Measurements from ENCODE around the gene MAP3K1. TPM values are rescaled to one million over a fixed set of nuclear protein-coding genes. Genes with fewer than 3 reads are reported as not detected.
A peak's percentile ranks its signal among the peaks of the same experiment; 100 is the strongest.

MAP3K1 gene
- total RNA-seq, 1 donor from 2014 or later, result 23.6 TPM

GRCh38 chr5:56803025-56803424, 12.3 kb upstream of the MAP3K1 start:
- H3K36me3 Mint-ChIP-seq (ENCODE audit: low read depth), result no peaks in the 10 kb centered on the region
- H3K4me3 Mint-ChIP-seq, result no peak overlapping the region
- H3K27ac Mint-ChIP-seq, result no peak overlapping the region

GRCh38 chr5:56803894-56804293, 11.5 kb upstream of the MAP3K1 start:
- Mint-ChIP-seq H3K9me3 (no peaks in the 10 kb centered on the region), H3K27me3 (ENCODE audit: insufficient read depth) (peaks cover 22% of the 10 kb centered on the region), H3K4me1 (ENCODE audit: low read depth) (peaks cover 15% of the 10 kb centered on the region), H3K36me3 (ENCODE audit: low read depth) (no peaks in the 10 kb centered on the region), H3K27ac (no peak overlapping the region), H3K4me3 (no peak overlapping the region)
- no peak for DNase-seq (ENCODE audit: low spot score)
- intact Hi-C loops (cut with micrococcal nuclease), result no loop called here

More at GRCh38 chr5:56803025-56803424, 12.3 kb upstream of the MAP3K1 start:
- intact Hi-C loops (cut with micrococcal nuclease), result no loop called here
- no peaks in the 10 kb centered on the region for H3K9me3 Mint-ChIP-seq
- DNase-seq (ENCODE audit: low spot score), result no peak
- peaks cover 15% of the 10 kb centered on the region for H3K4me1 Mint-ChIP-seq (ENCODE audit: low read depth)
- peaks cover 28% of the 10 kb centered on the region for H3K27me3 Mint-ChIP-seq (ENCODE audit: insufficient read depth)

GRCh38 chr5:56807679-56808078, 7.7 kb upstream of the MAP3K1 start:
- peaks cover 2% of the 10 kb centered on the region for H3K27me3 Mint-ChIP-seq (ENCODE audit: insufficient read depth)
- peaks cover 17% of the 10 kb centered on the region for H3K4me1 Mint-ChIP-seq (ENCODE audit: low read depth)
- intact Hi-C loops (cut with micrococcal nuclease), result no loop called here

GRCh38 chr5:56808211-56808610, 7.1 kb upstream of the MAP3K1 start:
- Mint-ChIP-seq H3K4me1 (ENCODE audit: low read depth) (peaks cover 22% of the 10 kb centered on the region), H3K9me3 (no peaks in the 10 kb centered on the region), H3K4me3 (no peak overlapping the region), H3K36me3 (ENCODE audit: low read depth) (no peaks in the 10 kb centered on the region), H3K27me3 (ENCODE audit: insufficient read depth) (peaks cover 2% of the 10 kb centered on the region), H3K27ac (no peak overlapping the region)
- no peak for DNase-seq (ENCODE audit: low spot score)
- intact Hi-C loops (cut with micrococcal nuclease), result no loop called here

More at GRCh38 chr5:56807679-56808078, 7.7 kb upstream of the MAP3K1 start:
- no peaks in the 10 kb centered on the region for H3K9me3 Mint-ChIP-seq
- H3K36me3 Mint-ChIP-seq (ENCODE audit: low read depth), result no peaks in the 10 kb centered on the region
- no peak overlapping the region for H3K4me3 Mint-ChIP-seq
- no peak overlapping the region for H3K27ac Mint-ChIP-seq
- no peak for DNase-seq (ENCODE audit: low spot score)

- H3K27me3 Mint-ChIP-seq (ENCODE audit: insufficient read depth), result peaks cover 2% of the 10 kb centered on the region
- H3K9me3 Mint-ChIP-seq, result no peaks in the 10 kb centered on the region
- H3K4me3 Mint-ChIP-seq, result no peak overlapping the region
- peaks cover 26% of the 10 kb centered on the region for H3K4me1 Mint-ChIP-seq (ENCODE audit: low read depth)
- intact Hi-C loops (cut with micrococcal nuclease), result no loop called here
- H3K27ac Mint-ChIP-seq, result no peak overlapping the region
- DNase-seq (ENCODE audit: low spot score), result no peak
- no peaks in the 10 kb centered on the region for H3K36me3 Mint-ChIP-seq (ENCODE audit: low read depth)
Measured at GRCh38 chr5:56810826-56811225, 4.5 kb upstream of the MAP3K1 start.

- Mint-ChIP-seq H3K4me1 (ENCODE audit: low read depth) (peaks cover 28% of the 10 kb centered on the region), H3K4me3 (no peak overlapping the region), H3K36me3 (ENCODE audit: low read depth) (no peaks in the 10 kb centered on the region), H3K27me3 (ENCODE audit: insufficient read depth) (peaks cover 2% of the 10 kb centered on the region), H3K27ac (no peak overlapping the region), H3K9me3 (no peaks in the 10 kb centered on the region)
- DNase-seq (ENCODE audit: low spot score), result no peak
- intact Hi-C loops (cut with micrococcal nuclease), result no loop called here
Measured at GRCh38 chr5:56812110-56812509, 3.2 kb upstream of the MAP3K1 start.

- Mint-ChIP-seq H3K27me3 (ENCODE audit: insufficient read depth) (peaks cover 2% of the 10 kb centered on the region), H3K36me3 (ENCODE audit: low read depth) (no peaks in the 10 kb centered on the region), H3K4me1 (ENCODE audit: low read depth) (peaks cover 31% of the 10 kb centered on the region), H3K9me3 (no peaks in the 10 kb centered on the region), H3K27ac (peak overlapping the region; percentile 25), H3K4me3 (peak overlapping the region; percentile 86)
- DNase-seq (ENCODE audit: low spot score), result no peak
- intact Hi-C loops (cut with micrococcal nuclease), result no loop called here
Measured at GRCh38 chr5:56813302-56813701, 2.0 kb upstream of the MAP3K1 start.

GRCh38 chr5:56814361-56814962, 887 bp upstream of the MAP3K1 start:
- Mint-ChIP-seq H3K9me3 (no peaks in the 10 kb centered on the region), H3K4me1 (ENCODE audit: low read depth) (peaks cover 41% of the 10 kb centered on the region), H3K4me3 (peak overlapping the region; percentile 86), H3K36me3 (ENCODE audit: low read depth) (no peaks in the 10 kb centered on the region), H3K27ac (peak overlapping the region; percentile 82), H3K27me3 (ENCODE audit: insufficient read depth) (peaks cover 2% of the 10 kb centered on the region)
- DNase-seq (ENCODE audit: low spot score), result no peak
- intact Hi-C loops (cut with micrococcal nuclease), result loop anchor here (2.0 kb wide), 1 partner anchor 94 kb away; the partner anchor contains the start of gene SETD9

GRCh38 chr5:56815658-56816545, 553 bp downstream of the MAP3K1 start:
- DNase-seq (ENCODE audit: low spot score), result peak; percentile 34
- peaks cover under 1% of the 10 kb centered on the region for H3K27me3 Mint-ChIP-seq (ENCODE audit: insufficient read depth)
- intact Hi-C loops (cut with micrococcal nuclease), result loop anchor here (1.0 to 5.0 kb wide), 11 partner anchors 36 to 1279 kb away; partner anchors contain the start of genes IL6ST, MIER3 and SETD9

GRCh38 chr5:56816546-56817081, 1.3 kb downstream of the MAP3K1 start:
- Mint-ChIP-seq H3K27me3 (ENCODE audit: insufficient read depth) (no peaks in the 10 kb centered on the region), H3K4me3 (peak overlapping the region; percentile 91), H3K36me3 (ENCODE audit: low read depth) (peaks cover 11% of the 10 kb centered on the region), H3K27ac (peak overlapping the region; percentile 93), H3K9me3 (no peaks in the 10 kb centered on the region), H3K4me1 (ENCODE audit: low read depth) (peaks cover 60% of the 10 kb centered on the region)
- DNase-seq (ENCODE audit: low spot score), result peak; percentile 64
- intact Hi-C loops (cut with micrococcal nuclease), result loop anchor here (1.0 to 5.0 kb wide), 11 partner anchors 36 to 1279 kb away; partner anchors contain the start of genes IL6ST and MIER3

More at GRCh38 chr5:56815658-56816545, 553 bp downstream of the MAP3K1 start:
- no peaks in the 10 kb centered on the region for H3K9me3 Mint-ChIP-seq
- H3K4me3 Mint-ChIP-seq, result peak overlapping the region; percentile 91
- H3K27ac Mint-ChIP-seq, result peak overlapping the region; percentile 68
- peaks cover 7% of the 10 kb centered on the region for H3K36me3 Mint-ChIP-seq (ENCODE audit: low read depth)
- peaks cover 56% of the 10 kb centered on the region for H3K4me1 Mint-ChIP-seq (ENCODE audit: low read depth)

GRCh38 chr5:56817263-56818014, 2.1 kb downstream of the MAP3K1 start:
- no peaks in the 10 kb centered on the region for H3K27me3 Mint-ChIP-seq (ENCODE audit: insufficient read depth)
- peaks cover 12% of the 10 kb centered on the region for H3K36me3 Mint-ChIP-seq (ENCODE audit: low read depth)
- H3K4me3 Mint-ChIP-seq, result peak overlapping the region; percentile 91
- intact Hi-C loops (cut with micrococcal nuclease), result loop anchor here (1.0 to 5.0 kb wide), 10 partner anchors 35 to 1280 kb away; partner anchors contain the start of genes IL6ST and MIER3
- peaks cover 62% of the 10 kb centered on the region for H3K4me1 Mint-ChIP-seq (ENCODE audit: low read depth)
- no peaks in the 10 kb centered on the region for H3K9me3 Mint-ChIP-seq
- H3K27ac Mint-ChIP-seq, result peak overlapping the region; percentile 93
- DNase-seq (ENCODE audit: low spot score), result no peak

- peak overlapping the region; percentile 72 for H3K4me3 Mint-ChIP-seq
- H3K27ac Mint-ChIP-seq, result no peak overlapping the region
- H3K4me1 Mint-ChIP-seq (ENCODE audit: low read depth), result peaks cover 62% of the 10 kb centered on the region
- H3K36me3 Mint-ChIP-seq (ENCODE audit: low read depth), result peaks cover 19% of the 10 kb centered on the region
- intact Hi-C loops (cut with micrococcal nuclease), result loop anchor here (1.0 to 5.0 kb wide), 6 partner anchors 11 to 1281 kb away; partner anchors contain the start of genes IL6ST and MIER3
- no peaks in the 10 kb centered on the region for H3K9me3 Mint-ChIP-seq
- no peaks in the 10 kb centered on the region for H3K27me3 Mint-ChIP-seq (ENCODE audit: insufficient read depth)
- DNase-seq (ENCODE audit: low spot score), result no peak
Measured at GRCh38 chr5:56818450-56819037, 3.2 kb downstream of the MAP3K1 start.

Data from activated T-helper 1 cell treated with anti-CD3 and anti-CD28 coated beads, Interleukin-12 subunit alpha, Interleukin-12 subunit beta, Interleukin-2, Interleukin-4 antibody, amounts not matched to agents 30 ng/mL and 10 ng/mL and 1 ng/mL, durations not matched to agents 14 hours and 24 hours and 36 hours (primary cell).